Measurements from ENCODE around the gene HSCB.

GRCh38 chr22:28706845-28707244, 35.0 kb upstream of the HSCB start:
- no peak for TF ChIP-seq REST (IDR thresholded peaks at IDR 0.05; ENCODE audit: borderline replicate concordance)
- TF ChIP-seq POLR2AphosphoS5 (IDR thresholded peaks at IDR 0.05): no peak
- TF ChIP-seq CTCF (IDR thresholded peaks at IDR 0.05; ENCODE audit: poor library complexity, severe bottlenecking): no peak
- TF ChIP-seq SMC3 (conservative IDR thresholded peaks at IDR 0.05; ENCODE audit: poor library complexity): no peak
- no peak for TF ChIP-seq MXI1 (conservative IDR thresholded peaks at IDR 0.05; ENCODE audit: poor library complexity, severe bottlenecking)
- no peak for TF ChIP-seq EZH2 (IDR thresholded peaks at IDR 0.05; ENCODE audit: borderline replicate concordance, insufficient read depth, low read length, poor library complexity, severe bottlenecking)
- no peak for TF ChIP-seq EP300 (conservative IDR thresholded peaks at IDR 0.05; ENCODE audit: poor library complexity, severe bottlenecking)
- TF ChIP-seq RAD21 (conservative IDR thresholded peaks at IDR 0.05): no peak

Measured in neural cell (in vitro differentiated cells).